Gastrocnemius medialis (tissue), 4 donors: ENCODE results near the gene PSME3.

Experiments
- CTCF ChIP-seq, 5 experiments: fragments of 450-650 bp in 3 of 5; fragments of 200-600 bp in 2 of 5; sonication (generic) in 2 of 5; IDR thresholded peaks in 4 of 5; conservative IDR thresholded peaks in 1 of 5; 1 replicate in 4 of 5; 2 replicates in 1 of 5; pipeline ENCODE4 v1.5.1; 2016 to 2019; ENCODE audit warnings: antibody characterized with exemption in 5 of 5, mild to moderate bottlenecking in 3 of 5, moderate library complexity in 3 of 5
- POLR2A ChIP-seq, 2 donors: fragments of 450-650 bp; IDR thresholded peaks; one replicate each; pipeline ENCODE4 v1.6.1; 2017; ENCODE audit warnings: antibody characterized with exemption in 2 of 2, mild to moderate bottlenecking in 2 of 2, moderate library complexity in 2 of 2

- TF ChIP-seq CTCF (IDR thresholded peaks at IDR 0.05 in 4 of 5, conservative IDR thresholded peaks at IDR 0.05 in 1 of 5) (no peak), POLR2A (IDR thresholded peaks at IDR 0.05) (no peak)
Measured at GRCh38 chr17:42866631-42867575, 33.7 kb downstream of the PSME3 start.
